HFFc6 (cell line): ENCODE measurements around the gene KDR. TPM values are rescaled to one million over a fixed set of nuclear protein-coding genes. Genes with fewer than 3 reads are reported as not detected.

Source experiments
- DNase-seq: peaks from one replicate; pipeline ENCODE4 v3.0.0-alpha.2; 2018
- H3K27ac Mint-ChIP-seq: 2 replicates; pipeline ENCODE4 v1.8.0; 2020; ENCODE audit warnings: mild to moderate bottlenecking, mixed read lengths
- H3K27me3 Mint-ChIP-seq: 2 replicates; pipeline ENCODE4 v1.8.0; 2021; ENCODE audit warnings: mild to moderate bottlenecking, moderate library complexity, mixed read lengths; ENCODE audit not compliant: insufficient read depth
- H3K36me3 Mint-ChIP-seq: 2 replicates; pipeline ENCODE4 v1.8.0; 2021; ENCODE audit warnings: low read depth, mixed read lengths
- H3K4me1 Mint-ChIP-seq: 2 replicates; pipeline ENCODE4 v1.8.0; 2020; ENCODE audit warnings: low read depth, mixed read lengths
- H3K4me3 Mint-ChIP-seq: 2 replicates; pipeline ENCODE4 v1.8.0; 2020; ENCODE audit warnings: mild to moderate bottlenecking, moderate library complexity, mixed read lengths
- H3K9me3 Mint-ChIP-seq: 2 replicates; pipeline ENCODE4 v1.8.0; 2020; ENCODE audit warnings: mild to moderate bottlenecking, mixed read lengths
- total RNA-seq, 6 experiments: library from RNA; stranded (reverse); fragmentation: NEBNext Ultra II Directional; extraction: Animal tissue kit (Norgen Biotek cat#: 25700); gene quantifications; 2 replicates in 1 of 6; 3 replicates in 5 of 6; pipeline ENCODE4 v1.2.3, GENCODE V29; 2021
- TF ChIP-seq, protein P1 (sequence below): fragments of 200-600 bp; sonication (generic); IDR thresholded peaks from 2 replicates; pipeline ENCODE4 v1.5.0; 2021; ENCODE audit warnings: antibody characterized with exemption, mild to moderate bottlenecking

The KDR gene
- total RNA-seq, 6 experiments from 2014 or later = not detected

DNA sequence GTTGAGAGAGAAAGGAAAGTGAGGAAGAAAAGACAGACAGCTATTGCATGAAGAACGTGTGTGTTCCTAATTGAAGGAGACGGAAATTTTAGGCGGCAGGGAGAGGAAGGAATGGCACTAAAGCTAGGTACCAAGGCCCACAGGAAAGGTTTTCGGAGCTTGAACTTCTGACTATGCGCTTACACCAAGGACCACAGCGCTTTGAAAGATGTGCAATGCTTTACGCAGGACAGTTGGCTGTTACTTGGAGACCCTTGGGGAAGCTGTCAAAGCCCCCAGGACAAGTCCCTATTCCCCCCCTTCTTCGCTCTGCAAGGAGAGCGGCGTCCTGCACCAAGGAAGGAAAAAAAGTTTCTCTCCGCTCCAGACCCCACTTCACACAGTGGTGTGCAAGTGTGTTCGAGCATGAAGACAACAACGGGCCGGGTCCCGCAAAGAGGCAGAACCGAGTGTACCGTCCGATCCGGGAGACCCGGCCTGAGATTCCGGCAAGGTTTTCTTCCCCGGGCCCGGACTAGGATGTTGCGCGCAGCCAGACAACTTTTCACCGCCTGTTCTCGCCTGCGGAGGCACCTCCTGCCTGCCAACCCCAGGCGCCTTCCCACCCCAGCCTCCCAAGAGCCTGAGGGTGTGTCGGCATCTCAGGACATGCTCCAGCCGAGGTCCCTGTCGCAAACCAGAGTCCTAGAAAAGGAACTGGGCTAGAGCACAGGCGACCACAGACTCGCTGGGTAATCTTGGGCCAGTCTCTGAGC is 896 bp downstream of the KDR start:
- H3K9me3 Mint-ChIP-seq = no peaks in the 10 kb centered on the region; the same call in 1 of the 2 replicates
- no peak for DNase-seq
- H3K27me3 Mint-ChIP-seq = peaks cover 25% of the 10 kb centered on the region
- no peak overlapping the region for H3K27ac Mint-ChIP-seq
- H3K4me3 Mint-ChIP-seq = no peak overlapping the region; the same call in 1 of the 2 replicates
- TF ChIP-seq, protein P1, sequence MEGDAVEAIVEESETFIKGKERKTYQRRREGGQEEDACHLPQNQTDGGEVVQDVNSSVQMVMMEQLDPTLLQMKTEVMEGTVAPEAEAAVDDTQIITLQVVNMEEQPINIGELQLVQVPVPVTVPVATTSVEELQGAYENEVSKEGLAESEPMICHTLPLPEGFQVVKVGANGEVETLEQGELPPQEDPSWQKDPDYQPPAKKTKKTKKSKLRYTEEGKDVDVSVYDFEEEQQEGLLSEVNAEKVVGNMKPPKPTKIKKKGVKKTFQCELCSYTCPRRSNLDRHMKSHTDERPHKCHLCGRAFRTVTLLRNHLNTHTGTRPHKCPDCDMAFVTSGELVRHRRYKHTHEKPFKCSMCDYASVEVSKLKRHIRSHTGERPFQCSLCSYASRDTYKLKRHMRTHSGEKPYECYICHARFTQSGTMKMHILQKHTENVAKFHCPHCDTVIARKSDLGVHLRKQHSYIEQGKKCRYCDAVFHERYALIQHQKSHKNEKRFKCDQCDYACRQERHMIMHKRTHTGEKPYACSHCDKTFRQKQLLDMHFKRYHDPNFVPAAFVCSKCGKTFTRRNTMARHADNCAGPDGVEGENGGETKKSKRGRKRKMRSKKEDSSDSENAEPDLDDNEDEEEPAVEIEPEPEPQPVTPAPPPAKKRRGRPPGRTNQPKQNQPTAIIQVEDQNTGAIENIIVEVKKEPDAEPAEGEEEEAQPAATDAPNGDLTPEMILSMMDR = no peak
- no peaks in the 10 kb centered on the region for H3K36me3 Mint-ChIP-seq
- no peaks in the 10 kb centered on the region for H3K4me1 Mint-ChIP-seq

DNA sequence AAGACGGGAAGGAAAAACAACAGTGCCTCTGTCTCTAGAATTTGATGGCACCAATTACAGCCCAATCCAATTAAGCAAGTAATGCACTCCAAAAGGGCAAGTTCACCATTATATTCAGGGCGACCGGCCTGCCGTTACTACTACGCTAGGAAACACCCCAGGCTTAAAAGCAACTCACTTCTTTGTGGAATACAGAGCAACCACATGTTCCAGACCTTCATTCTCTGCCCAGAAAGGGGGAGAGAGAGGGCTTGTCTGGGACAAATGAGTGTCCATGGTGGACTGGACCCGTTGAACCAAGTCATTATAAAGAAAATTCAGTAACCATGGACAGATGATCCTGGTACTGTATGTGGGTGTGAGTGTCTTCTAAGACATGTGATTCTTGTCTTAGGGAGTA is 1.6 kb downstream of the KDR start:
- Mint-ChIP-seq H3K9me3 (no peaks in the 10 kb centered on the region; the same call in 1 of the 2 replicates), H3K4me3 (no peak overlapping the region), H3K27ac (no peak overlapping the region), H3K27me3 (peaks cover 25% of the 10 kb centered on the region), H3K36me3 (no peaks in the 10 kb centered on the region), H3K4me1 (no peaks in the 10 kb centered on the region)
- TF ChIP-seq, protein P1 = no peak
- no peak for DNase-seq

DNA sequence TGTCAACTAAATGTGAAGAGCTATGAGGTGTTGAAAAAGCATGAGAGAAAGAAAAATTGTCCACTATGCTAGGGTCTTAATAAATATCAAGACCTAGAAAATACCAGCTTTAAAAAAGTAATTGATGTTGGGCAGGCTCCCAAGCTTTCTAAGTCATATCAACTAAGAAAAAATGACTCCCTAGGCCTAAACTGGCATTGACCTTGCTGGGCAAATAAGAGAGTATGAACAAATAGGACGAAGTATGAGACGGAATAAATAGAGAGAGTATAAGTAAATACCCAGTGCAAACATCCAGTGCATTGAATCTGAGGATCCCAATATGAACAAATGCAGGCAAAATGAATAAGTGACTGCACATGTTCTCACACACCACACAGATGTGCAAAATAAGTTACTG is 3.2 kb downstream of the KDR start:
- TF ChIP-seq, protein P1 = no peak
- no peaks in the 10 kb centered on the region for H3K4me1 Mint-ChIP-seq
- no peaks in the 10 kb centered on the region for H3K36me3 Mint-ChIP-seq

DNA sequence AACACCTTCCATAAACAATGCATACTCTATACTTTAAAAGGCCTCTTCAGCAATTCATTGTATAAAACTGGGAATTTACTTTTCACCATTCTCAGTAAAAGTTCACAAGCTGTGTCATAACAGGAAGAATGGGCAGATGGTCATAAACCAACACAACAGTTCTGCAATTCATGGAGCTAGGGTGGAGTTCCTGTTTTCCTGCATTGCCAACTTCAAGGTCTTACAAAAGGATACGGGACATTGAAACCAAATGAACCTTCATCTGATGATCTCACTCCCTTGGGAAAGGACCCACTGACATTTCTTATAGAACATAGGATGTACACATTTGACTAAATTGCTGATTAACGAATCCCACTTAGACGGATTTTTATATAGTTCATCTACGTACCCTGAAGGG is 4.1 kb downstream of the KDR start:
- no peak overlapping the region for H3K27ac Mint-ChIP-seq
- no peaks in the 10 kb centered on the region for H3K9me3 Mint-ChIP-seq
- TF ChIP-seq, protein P1 = no peak
- H3K36me3 Mint-ChIP-seq = no peaks in the 10 kb centered on the region
- no peaks in the 10 kb centered on the region for H3K4me1 Mint-ChIP-seq
- no peak overlapping the region for H3K4me3 Mint-ChIP-seq
- H3K27me3 Mint-ChIP-seq = peaks cover 19% of the 10 kb centered on the region
- no peak for DNase-seq

More for the DNA sequence above, 3.2 kb downstream of the KDR start:
- Mint-ChIP-seq H3K4me3 (no peak overlapping the region), H3K9me3 (no peaks in the 10 kb centered on the region), H3K27me3 (peaks cover 25% of the 10 kb centered on the region), H3K27ac (no peak overlapping the region)
- DNase-seq = no peak

DNA sequence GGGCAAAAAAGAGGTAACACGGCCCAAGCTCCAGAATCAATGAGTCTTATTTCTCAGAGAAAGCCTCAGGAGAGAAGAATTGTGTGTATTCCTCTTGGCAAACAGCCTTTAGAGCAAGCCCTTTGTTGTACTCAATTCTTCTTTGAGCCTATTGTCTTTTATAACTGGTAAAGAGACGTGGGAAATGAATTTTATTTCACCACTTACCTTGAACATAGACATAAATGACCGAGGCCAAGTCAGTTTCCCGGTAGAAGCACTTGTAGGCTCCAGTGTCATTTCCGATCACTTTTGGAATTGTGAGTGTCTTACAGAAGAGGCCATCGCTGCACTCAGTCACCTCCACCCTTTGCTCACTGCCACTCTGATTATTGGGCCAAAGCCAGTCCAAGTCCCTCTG is 7.0 kb downstream of the KDR start:
- Mint-ChIP-seq H3K9me3 (no peaks in the 10 kb centered on the region), H3K27me3 (no peaks in the 10 kb centered on the region; the same call in none of the 2 replicates), H3K27ac (no peak overlapping the region), H3K4me1 (no peaks in the 10 kb centered on the region), H3K4me3 (no peak overlapping the region), H3K36me3 (no peaks in the 10 kb centered on the region)
- DNase-seq = no peak
- TF ChIP-seq, protein P1 = no peak
